Cerebellar nuclear complex (tissue), 1 donor: Measurements from ENCODE around the gene KDM6B.
"Not testable (repeated sequence)": the region's sequence is repeated elsewhere in the genome, so short reads cannot be mapped to it uniquely, and the experiment has no call there.

Source experiments
- DNase-seq, 2 experiments: peaks; one replicate each; lab custom pipeline; 2025; lab: John Stamatoyannopoulos, UW

The KDM6B gene, protein sequence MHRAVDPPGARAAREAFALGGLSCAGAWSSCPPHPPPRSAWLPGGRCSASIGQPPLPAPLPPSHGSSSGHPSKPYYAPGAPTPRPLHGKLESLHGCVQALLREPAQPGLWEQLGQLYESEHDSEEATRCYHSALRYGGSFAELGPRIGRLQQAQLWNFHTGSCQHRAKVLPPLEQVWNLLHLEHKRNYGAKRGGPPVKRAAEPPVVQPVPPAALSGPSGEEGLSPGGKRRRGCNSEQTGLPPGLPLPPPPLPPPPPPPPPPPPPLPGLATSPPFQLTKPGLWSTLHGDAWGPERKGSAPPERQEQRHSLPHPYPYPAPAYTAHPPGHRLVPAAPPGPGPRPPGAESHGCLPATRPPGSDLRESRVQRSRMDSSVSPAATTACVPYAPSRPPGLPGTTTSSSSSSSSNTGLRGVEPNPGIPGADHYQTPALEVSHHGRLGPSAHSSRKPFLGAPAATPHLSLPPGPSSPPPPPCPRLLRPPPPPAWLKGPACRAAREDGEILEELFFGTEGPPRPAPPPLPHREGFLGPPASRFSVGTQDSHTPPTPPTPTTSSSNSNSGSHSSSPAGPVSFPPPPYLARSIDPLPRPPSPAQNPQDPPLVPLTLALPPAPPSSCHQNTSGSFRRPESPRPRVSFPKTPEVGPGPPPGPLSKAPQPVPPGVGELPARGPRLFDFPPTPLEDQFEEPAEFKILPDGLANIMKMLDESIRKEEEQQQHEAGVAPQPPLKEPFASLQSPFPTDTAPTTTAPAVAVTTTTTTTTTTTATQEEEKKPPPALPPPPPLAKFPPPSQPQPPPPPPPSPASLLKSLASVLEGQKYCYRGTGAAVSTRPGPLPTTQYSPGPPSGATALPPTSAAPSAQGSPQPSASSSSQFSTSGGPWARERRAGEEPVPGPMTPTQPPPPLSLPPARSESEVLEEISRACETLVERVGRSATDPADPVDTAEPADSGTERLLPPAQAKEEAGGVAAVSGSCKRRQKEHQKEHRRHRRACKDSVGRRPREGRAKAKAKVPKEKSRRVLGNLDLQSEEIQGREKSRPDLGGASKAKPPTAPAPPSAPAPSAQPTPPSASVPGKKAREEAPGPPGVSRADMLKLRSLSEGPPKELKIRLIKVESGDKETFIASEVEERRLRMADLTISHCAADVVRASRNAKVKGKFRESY (N-terminal part only)

DNA sequence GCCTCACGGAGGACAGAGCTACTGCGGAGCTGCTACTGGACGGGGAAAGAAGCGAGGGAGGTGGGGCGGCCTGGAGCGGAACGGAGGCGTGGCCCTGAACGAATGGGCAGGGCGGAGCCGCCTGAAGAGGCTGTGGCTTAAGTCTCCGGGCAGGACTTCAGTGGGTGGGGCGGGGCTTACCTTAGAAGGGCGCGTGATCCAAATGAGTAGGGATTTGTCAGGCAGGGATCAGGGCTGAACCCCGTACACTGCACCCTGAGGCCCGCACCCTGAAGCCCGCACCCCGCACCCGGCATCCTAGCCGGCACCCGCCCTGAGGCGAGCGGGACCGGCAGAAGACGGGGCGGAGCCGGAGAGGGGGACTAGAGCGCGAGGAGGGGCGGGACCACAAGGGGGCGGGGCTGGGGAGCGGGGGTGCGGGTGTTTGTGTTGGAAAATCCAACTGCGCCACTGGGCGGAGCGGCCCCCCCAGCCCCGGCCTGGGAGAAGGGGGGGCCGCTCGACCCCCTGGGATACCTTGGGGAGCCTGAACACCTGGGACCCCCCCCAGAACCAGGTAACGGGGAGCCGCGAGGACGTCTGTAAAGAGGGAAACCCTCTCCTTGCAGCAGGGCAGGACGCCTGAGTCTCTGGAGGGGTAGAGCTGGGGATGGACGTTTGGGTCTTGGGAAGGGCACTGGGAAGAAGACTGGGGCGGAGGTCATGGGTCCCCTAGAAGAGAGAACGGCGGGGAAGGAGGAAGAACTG is at the start of gene KDM6B:
Gene KDM6B (plus strand): TSS at position 423 of the 747 bp plus-strand sequence. CDS start 11,338 bp downstream, outside the sequence.
- peak in 1 of 2 experiments; percentile 74 for DNase-seq

DNA sequence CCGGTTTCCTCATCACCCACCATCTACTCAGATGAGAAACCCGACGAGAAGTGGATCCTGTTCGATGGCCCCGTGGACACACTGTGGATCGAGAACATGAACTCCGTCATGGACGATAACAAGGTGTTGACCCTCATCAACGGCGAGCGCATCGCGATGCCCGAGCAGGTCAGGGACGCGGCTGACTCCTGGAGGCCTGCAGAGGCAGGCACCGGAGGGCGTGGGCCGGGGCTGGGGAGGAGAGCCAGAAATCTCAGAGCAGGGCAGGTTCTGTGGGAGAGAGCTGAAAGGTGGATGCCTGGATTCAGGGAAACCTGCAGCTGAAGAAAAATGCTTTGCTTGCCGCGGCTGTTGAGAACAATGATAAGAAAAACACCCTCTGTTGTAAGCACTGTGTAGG is 47.2 kb upstream of the KDM6B start:
- no peak for DNase-seq

DNA sequence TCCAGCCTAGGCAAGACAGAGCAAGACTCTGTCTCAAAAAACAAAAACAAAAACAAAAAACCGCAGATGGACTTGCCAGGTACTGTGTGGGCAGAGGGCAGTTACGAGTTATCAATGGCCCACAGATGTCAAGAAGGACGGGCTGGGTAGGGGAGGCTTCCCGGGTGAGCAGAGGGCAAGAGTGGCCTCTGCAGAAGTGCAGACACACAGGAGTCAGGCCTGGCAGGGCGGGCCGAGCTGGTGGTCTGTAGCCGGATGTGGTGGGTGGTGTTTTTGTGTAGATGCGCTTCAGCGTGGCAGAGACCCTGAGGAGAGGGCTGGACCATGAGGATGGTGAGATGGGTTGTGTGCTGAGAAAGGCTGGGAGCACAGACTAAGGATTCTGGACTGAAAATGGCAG is 44.9 kb upstream of the KDM6B start:
- no peak for DNase-seq

DNA sequence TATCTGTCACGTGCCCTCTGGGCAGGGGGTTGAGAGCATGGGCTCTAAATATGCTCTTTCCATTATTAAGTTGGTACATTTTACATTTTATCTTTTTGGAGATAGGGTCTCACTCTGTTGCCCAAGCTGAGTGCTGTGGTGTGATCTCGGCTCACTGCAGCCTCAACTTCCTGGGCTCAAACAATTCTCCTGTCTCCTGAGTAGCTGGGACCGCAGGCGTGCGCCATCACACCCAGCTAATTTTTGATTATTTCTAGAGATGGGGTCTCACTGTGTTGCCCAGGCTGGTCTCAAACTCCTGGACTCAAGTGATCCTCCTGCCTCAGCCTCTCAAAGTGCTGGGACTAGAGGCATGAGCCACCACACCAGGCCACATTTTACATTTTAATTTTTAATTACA is 43.9 kb upstream of the KDM6B start:
- no peak for DNase-seq

DNA sequence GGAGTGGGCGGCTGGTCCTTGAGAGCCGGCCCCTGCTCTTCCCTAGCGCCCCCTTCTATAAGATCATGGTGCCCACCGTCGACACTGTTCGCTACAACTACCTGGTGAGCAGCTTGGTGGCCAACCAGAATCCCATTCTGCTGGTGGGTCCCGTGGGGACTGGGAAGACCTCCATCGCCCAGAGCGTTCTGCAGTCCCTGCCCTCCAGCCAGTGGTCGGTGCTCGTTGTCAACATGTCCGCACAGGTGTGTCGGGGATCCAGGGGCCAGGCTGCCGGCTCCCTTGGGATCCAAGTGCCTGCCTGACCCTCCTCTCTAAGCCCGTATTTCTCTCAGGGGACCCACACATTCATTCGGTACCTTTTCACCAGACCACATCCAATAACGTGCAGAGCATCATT is 41.4 kb upstream of the KDM6B start:
- no peak for DNase-seq

DNA sequence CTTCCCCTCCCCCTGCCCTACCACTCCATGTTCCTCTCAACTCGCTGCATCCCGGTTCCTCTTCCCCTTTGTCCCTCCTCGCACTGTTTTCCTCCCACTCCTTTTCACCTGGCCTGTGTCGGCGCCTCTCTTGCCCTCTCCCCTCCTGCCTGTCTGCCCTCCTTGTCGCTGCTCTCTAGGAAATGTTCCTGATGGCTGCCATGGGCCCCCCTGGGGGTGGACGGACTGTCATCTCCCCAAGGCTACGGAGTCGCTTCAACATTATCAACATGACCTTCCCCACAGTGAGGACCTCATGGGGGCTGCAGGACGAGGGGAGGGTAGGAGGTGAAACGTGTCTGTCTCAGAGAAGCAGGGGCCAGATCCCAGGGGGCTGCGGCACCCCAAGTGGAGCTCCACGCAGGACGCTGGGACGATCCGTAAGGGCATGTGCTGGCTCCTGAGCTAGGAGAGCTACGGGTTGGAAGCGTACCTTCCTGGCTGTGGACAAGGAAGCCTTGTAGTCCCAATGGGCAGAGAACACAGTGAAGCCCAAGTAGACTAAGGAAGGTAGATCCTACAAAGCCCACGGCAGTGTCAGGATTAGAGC is 39.8 kb upstream of the KDM6B start:
- no peak for DNase-seq

DNA sequence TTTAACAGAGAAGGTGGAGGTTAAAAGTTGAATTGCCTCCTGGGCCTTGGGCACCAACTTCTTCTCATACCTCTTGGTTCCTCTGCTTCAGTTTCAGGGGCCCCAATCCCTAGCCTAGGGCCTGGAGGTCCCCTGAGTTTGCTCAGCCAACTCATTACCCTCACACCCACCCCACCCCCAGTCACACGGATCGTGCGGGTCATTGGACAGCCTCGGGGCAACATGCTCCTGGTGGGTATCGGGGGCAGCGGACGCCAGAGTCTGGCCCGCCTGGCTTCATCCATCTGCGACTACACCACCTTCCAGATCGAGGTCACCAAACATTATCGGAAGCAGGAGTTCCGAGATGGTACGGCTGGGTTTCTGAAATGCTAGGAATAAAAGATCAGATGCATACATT is 36.0 kb upstream of the KDM6B start:
- no peak for DNase-seq

DNA sequence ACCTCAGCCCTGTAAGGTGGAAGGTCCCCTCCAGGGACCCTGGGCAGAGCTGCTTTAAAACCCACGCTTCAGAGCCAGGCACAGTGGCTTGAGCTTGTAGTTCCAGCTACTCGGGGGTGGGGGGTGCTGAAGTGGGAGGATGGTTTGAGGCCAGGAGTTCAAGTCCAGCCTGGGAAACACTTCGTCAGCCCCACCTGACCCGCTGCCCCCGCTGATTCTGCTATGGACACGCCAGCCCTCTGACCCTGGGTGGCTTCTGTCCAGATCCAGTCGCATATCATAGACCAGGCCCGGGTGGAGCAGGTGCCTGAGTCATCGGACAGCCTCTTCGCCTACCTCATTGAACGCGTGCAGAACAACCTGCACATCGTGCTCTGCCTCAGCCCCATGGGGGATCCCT is 35.2 kb upstream of the KDM6B start:
- DNase-seq, result no peak

DNA sequence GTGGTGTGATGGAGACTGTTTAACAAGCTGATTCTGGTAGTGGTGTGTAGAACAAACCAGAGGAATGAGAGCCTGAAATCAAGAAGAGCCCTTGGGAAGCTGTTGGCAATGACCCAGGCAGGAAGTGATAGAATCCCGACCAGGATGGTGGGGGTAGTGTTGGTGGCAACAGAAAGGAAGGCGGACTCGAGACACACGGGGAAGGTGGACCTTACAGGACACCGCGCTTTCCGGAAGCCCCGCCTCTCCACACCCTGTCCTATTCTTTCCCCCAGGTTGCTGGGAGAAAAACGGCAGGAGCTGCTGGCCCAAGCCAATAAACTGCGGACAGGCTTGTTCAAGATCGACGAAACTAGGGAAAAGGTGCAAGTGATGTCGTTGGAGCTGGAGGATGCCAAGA is 30.0 kb upstream of the KDM6B start:
- no peak for DNase-seq

DNA sequence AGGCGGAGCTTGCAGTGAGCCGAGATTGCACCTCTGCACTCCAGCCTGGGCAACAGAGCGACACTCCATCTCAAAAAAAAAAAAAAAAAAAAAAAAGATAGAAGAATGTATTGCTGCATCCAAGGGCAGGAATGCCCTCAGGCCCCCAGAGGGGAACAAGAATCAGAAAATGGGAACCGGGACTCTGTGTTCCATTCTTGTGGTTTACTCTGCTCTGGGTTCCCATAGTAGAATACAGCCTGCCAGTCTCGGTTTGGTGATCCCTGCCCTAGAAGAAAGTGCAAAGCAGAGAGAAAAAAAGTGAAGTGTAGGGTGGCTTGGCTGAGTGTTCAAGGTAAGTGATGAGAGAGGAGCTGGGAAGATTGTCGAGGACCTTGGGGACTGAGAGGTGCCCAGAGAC is 27.4 kb upstream of the KDM6B start:
- no peak for DNase-seq

DNA sequence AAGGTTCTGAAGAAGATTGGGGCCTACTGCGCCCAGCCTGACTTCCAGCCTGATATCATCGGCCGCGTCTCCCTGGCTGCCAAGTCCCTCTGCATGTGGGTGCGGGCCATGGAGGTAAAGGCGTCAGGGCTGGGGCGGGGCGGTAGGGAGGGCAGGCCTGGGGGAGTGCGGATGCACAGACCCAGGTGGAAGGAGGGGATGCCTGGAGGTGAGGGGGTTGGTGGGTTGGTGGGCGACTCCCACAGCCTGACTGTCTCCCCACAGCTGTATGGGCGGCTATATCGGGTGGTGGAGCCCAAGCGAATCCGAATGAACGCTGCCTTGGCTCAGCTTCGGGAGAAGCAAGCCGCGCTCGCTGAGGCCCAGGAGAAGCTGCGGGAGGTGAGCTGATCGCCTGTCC is 26.8 kb upstream of the KDM6B start:
- DNase-seq, result no peak

DNA sequence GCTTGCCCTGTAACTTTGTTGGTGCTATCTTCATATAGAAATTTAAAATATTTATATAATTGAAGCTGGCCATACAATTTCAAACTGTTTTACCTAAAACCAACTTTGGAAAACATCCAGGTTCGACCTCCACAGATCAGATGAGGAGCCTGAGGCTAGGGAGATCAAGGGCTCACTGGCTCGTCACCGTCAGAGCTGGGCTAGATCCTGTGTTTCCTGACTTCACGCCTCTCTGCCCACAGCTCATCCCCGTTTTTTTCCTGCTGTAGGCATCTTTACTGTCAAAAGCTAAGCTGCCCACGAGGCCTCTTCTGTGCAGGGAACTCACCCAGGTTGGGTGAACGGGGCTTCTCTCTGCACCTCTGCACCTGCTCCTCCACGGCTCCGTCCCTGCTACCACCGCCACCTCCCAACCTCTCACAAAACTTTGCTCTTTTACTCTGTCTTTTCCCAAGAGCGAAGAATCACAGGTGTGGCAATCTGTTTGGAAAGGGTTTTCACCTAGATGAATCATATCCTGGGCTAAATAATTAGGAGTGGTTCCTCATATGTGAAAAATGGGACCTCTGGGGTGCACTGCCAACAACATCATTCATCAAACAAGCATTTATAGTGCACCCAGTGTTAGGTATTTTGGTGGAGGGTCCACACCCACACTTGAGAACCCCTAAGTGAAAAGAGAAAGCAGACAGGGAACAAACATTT is 24.8 kb upstream of the KDM6B start:
- no peak for DNase-seq

DNA sequence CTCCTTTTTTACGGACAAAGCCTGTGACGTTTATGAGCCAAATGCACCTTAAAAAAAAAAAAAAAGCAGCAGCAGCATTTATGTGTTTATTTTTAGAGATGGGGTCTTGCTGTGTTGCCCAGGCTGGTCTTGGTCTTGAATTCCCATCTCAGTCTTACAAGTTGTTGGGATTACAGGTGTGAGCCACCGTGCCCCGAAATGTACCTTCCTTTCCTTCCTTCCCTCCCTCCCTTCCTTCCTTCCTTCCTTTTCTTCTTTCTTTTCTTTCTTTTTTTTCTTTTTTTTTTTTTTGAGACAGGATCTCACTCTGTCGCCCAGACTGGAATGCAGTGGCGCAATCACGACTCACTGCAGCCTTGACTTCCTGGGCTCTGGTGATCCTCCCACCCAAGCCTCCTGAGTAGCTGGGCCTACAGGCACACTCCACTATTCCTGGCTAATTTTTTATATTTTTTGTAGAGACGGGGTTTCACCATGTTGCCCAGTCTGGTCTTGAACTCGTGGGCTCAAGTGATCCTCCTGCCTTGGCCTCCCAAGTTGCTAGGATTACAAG is 24.1 kb upstream of the KDM6B start:
- DNase-seq, result not testable (repeated sequence)

DNA sequence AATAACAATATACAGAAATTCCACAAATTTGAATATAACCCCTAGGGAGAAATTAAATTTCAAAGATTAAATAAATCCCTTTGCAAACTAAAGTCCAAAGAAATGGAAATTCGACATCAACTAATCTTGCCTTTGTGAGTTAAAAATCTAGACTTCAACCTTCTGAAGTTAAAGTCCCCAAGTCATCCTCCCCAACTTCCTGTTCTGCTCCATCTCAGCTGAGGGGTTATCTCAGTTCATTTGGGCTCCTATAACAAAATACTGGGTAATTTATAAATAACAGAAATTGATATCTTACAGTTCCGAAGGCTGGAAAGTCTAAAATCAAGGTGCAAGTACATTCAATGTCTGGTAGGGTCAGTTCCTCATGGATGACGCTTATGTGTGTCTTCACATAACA is 22.8 kb upstream of the KDM6B start:
- no peak for DNase-seq

DNA sequence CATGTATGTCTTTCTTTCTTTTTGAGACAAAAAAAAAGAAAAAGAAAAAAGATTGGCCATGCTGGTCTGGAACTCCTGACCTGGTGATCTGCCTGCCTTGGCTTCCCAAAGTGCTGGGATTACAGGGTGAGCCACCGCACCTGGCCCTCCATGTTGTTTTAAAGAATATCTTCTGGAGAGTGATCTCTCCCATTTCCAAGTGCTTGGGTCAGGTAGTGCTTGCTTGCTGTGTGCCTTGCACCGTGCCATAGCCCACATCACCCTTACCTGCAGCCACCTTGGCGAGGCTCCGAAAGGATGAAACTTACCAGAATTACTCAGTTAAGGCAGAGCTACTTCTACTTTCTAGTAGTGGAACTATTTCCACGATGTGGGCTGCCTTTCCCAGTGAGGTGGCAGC is 19.0 kb upstream of the KDM6B start:
- DNase-seq, result no peak

DNA sequence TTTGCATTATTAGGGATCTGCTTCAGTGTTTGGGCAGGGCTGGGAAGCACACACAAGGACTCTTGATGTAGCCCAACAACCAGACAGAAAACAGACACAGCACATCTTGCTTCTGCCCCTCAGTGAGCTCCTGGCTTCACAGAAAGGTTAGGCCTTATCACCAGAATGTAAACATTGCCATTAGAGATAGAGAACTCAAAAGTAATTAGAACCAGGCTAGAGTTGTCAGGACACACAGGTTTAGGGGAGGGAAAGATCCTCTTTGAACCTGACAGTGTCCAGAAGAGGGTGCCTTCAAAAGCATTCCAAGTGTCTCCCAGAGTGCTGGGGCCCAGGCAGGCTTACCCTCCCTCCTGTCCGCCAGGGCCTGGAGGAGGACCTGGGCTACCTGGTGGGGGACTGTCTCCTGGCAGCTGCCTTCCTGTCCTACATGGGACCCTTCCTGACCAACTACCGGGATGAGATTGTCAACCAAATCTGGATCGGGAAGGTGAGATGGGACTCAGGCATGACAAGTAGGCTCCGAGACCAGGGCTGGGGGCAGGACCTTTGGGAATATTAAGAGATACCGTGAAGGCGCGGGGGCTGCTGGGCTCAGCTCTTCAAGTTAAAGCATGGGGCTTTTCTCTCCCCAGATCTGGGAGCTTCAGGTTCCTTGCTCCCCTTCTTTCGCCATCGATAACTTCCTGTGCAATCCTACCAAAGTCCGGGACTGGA is 16.9 kb upstream of the KDM6B start:
- DNase-seq, result no peak

DNA sequence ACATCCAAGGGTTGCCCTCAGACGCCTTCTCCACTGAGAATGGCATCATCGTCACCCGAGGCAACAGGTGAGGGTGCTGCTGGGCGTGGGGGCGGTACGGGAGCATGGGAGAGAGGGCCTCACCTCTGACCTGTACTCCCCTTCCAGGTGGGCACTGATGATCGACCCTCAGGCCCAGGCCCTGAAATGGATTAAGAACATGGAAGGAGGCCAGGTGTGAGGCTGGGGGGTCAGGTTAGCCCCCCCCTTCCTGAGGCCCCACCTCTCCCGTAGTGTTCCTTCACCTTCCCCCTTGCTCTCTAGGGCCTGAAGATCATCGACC is 16.4 kb upstream of the KDM6B start:
- DNase-seq, result no peak

DNA sequence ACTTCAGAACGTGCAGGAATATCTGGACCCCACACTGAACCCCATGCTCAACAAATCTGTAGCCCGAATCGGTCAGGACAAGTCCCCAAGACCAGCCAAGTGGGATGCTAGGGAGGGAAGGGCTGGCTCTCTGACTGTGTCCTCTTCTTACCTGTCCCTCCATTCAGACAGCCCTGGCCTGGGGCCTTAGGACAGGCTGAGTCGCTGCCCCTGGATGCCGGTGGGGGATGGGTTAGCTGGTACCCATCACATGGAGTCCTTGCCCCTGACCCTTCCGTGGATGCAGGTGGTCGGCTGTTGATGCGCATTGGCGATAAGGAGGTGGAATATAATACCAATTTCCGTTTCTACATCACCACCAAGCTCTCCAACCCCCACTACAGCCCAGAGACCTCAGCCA is 16.0 kb upstream of the KDM6B start:
- no peak for DNase-seq

DNA sequence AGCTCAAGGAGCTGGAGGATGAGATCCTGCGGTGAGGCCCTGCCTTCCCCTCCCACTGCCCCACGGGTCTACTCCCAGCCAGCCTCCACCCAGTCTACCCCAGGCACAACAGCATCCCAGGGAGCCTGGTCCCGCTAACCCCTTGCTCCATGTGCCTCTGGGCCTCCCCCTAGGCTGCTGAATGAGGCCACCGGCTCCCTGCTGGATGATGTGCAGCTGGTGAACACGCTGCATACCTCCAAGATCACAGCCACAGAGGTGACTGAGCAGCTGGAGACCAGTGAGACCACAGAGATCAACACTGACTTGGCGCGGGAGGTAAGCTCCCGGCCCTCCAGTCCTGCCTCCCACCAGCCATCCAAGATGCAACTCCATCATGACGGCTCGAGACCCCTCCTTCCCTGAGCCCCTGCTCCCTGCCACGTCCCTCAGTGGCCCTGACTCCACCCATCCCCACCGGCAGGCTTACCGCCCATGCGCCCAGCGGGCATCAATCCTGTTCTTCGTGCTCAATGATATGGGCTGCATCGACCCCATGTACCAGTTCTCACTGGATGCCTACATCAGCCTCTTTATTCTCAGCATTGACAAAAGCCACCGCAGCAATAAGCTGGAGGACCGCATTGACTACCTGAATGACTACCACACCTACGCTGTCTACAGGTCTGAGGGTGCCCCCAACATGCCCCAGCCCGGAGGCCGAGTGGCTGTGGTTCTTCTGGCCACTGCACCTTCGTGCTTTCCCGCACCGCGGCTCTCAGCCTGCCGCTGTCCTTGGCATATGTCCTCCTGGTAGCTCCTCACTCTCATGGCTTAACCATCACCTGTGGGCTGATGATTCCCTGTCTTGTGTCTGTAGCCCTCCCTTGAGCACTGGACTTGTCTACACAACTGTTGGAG is 15.0 kb upstream of the KDM6B start:
- no peak for DNase-seq
